Measurements from ENCODE around the gene RPL37A.

GRCh38 chr2:216548901-216549331, 50.3 kb downstream of the RPL37A start:
- TF ChIP-seq CTCF (IDR thresholded peaks at IDR 0.05) = no peak
- TF ChIP-seq POLR2A (IDR thresholded peaks at IDR 0.05) = no peak
